ENCODE measurements around the gene CRTC1.
"Not testable (repeated sequence)": the region's sequence is repeated elsewhere in the genome, so short reads cannot be mapped to it uniquely, and the experiment has no call there.

The CRTC1 gene

DNA sequence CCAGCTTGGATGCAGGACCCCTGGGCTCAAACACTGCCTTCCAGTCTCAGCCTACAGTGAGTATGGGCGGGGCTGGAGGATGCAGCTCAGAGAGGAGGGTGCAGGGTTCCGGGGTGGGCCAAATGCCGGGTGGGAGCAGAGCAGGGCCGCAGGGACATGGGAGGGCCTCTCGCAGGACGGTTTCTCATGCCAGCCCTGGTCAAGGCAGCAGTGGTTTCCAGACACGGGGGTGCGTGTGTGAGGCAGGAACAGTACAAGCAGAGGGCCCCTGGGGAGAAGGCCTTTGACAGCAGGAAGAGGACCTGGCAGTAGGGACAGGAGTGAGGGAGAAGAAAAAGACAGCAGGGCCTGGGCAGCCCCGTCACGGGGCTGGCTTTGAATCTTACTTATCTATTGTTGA lies 34.1 kb downstream of the CRTC1 start:
- TF ChIP-seq, protein P1, sequence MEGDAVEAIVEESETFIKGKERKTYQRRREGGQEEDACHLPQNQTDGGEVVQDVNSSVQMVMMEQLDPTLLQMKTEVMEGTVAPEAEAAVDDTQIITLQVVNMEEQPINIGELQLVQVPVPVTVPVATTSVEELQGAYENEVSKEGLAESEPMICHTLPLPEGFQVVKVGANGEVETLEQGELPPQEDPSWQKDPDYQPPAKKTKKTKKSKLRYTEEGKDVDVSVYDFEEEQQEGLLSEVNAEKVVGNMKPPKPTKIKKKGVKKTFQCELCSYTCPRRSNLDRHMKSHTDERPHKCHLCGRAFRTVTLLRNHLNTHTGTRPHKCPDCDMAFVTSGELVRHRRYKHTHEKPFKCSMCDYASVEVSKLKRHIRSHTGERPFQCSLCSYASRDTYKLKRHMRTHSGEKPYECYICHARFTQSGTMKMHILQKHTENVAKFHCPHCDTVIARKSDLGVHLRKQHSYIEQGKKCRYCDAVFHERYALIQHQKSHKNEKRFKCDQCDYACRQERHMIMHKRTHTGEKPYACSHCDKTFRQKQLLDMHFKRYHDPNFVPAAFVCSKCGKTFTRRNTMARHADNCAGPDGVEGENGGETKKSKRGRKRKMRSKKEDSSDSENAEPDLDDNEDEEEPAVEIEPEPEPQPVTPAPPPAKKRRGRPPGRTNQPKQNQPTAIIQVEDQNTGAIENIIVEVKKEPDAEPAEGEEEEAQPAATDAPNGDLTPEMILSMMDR (conservative IDR thresholded peaks at IDR 0.05): no peak
- H3K27ac ChIP-seq: no peak overlapping the region

DNA sequence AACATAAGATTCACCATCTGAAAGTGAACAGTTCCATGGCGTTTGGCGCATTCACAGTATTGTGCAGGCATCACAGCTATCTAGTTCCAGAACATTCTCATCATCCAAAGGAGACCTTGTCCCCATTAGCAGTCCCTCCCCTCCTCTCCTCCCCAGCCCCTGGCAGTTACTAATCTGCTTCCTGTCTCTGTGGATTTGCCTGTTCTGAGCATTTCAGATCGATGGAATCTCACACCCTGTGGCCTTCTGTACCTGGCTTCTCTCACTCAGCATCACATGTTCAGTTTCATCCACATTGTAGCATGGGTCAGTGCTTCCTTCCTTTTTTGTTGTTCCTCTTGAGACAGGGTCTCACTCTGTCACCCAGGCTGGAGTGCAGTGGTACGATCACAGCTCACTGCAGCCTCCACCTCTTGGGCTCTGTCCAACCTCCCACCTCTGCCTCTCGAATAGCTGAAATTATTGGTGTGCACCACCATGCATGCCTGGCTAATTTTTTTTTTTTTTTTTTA lies 34.6 kb downstream of the CRTC1 start:
- no peak overlapping the region for H3K27ac ChIP-seq
- TF ChIP-seq, protein P1 (conservative IDR thresholded peaks at IDR 0.05): no peak

DNA sequence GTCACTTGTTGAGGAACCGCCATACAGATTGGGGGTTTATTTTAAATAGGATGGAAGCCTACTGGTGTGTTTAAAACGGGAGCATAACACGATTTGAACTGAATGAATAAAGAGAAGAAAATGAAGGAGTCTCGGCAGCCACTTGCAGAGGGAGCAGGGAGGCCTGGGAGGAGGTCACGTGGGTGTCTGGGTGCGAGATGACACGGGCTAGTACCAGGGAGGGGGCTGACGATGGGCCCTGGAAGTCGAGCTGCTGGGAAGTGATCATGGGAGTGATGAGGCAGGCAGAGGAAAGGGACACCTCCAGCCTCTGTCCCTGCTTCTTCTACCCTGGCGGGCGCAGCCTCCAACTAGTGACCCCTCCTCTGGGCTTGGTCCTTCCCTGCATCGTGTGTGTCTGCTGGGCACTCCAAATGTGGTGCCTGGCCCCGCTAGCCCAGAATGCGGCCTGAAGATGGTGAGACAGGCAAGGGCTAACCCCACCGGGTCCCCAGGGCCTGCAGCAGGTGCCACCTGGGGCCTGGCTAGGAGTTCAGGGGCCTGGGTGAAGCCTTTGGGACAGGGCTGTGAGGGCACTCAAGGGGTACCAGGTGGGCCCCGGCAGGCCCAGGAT lies 35.5 kb downstream of the CRTC1 start:
- TF ChIP-seq, protein P1 (conservative IDR thresholded peaks at IDR 0.05): no peak
- no peak overlapping the region for H3K27ac ChIP-seq

DNA sequence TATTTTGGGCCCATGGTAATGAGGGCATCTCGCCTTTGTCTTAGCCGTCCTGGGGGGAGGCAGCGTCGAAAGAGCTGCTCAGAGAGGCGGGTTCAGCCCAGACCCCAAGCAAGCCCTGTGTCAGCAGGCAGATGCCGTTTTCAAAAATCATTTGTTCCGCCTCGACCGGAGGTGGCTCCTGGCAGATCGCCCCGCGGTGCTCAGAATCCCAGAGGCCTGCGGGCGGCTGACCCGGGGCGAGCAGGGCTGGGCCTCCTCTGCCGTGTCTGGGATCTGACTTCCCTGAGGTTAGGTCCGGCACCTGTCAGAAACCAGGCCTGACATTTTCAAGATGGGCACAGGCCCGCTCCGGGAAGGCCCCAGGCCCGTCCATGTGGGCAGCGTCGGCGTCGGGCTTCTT lies 36.1 kb downstream of the CRTC1 start:
- no peak overlapping the region for H3K27ac ChIP-seq
- TF ChIP-seq, protein P1 (conservative IDR thresholded peaks at IDR 0.05): no peak

DNA sequence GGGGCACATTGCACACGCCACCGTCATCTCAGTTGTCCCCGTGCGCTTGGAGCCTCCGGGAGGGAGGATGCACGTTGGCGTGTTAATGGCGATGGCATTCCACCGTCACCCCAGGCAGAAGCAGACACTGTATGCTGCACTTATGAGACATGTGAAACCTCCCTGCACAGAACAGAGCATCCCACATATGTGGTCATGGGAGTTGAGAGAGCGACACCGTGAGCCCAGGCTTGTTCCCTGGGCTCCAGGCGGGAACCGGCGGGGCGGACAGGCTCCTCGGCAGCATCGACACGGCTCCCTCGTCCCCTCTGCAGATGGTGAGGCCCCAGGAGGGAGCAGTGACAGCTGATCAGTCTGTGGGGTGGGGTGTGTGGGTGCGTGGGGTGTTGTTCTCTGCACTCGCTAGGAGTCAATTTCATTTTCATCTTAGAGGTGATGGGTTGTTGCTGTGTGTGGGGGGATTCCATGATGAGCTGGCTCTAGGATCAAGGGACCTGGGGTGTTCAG lies 40.4 kb downstream of the CRTC1 start:
- TF ChIP-seq, protein P1 (conservative IDR thresholded peaks at IDR 0.05): no peak
- H3K27ac ChIP-seq: no peak overlapping the region

DNA sequence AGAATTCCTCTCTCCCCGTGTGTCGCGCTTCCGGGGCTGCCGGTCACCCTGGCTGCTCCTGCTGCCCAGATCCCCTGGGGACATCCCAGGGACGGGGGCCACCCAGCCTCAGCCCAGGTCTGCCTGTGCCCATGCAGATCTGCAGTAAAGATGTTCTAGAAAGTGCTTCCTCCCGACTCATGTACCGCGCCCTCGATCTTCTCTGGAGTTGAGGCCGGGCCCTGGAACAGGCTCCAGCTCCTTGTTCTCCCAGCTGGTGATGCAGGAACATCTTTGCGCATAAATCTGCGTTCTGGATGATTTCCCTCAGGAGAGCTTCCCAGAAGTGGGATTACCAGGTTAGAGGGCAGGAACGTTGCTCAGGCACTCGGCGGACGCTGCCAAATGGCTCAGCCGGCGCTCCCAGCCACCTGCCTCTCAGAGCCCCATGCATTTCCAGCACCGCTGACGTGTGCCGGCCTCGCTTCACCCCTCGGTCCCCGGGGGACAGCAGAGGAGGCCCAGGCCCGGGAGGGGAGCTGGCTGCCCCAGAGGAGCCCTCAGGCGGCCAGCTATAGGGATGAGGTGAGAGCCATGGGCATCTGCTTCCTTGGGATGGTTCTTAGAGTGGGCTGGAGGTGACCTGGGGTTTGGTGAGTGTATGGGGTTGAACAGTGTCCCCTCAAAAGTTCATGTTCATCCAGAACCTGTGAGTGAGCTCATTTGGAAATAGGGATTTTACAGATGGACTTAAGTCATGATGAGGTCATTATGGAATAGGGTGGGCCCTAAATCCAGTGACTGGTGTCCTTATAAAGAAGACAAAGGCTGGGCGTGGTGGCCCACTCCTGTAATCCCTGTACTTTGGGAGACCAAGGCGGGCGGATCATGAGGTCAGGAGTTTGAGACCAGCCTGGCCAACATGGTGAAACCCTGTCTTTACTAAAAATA lies 42.6 kb downstream of the CRTC1 start:
- TF ChIP-seq, protein P1 (conservative IDR thresholded peaks at IDR 0.05): no peak
- H3K27ac ChIP-seq: no peak overlapping the region

DNA sequence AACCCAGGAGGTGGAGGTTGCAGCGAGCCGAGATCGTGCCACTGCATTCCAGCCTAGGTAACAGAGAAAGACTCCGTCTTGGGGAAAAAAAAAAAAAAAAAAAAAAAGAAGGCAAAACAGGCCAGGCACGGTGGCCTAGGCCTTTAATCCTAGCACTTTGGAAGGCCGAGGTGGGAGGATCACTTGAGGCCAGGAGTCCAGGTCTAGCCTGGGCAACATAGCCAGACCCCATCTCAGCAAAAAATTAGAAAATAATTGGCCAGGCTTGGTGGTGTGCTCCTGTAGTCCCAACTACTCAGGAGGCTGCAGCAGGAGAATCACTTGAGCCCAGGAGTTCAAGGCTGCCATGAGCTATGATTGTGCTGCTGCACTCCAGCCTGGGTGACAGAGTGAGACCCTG lies 43.4 kb downstream of the CRTC1 start:
- TF ChIP-seq, protein P1 (conservative IDR thresholded peaks at IDR 0.05): no peak

DNA sequence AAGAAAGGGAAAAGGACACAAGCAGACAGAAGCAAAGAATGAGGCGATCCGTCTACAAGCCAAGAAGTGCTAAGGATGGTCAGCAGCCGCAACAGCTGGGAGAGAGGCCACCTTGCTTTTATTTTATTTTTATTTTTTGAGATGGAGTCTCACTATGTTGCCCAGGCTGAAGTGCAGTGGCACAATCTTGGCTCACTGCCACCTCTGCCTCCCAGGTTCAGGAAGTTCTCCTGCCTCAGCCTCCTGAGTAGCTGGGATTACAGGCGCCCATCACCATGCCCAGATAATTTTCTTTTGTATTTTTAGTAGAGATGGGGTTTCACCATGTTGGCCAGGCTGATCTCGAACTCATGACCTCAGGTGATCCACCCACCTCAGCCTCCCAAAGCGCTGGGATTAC lies 44.1 kb downstream of the CRTC1 start:
- not testable (repeated sequence) for H3K27ac ChIP-seq

More for the DNA sequence above, 43.4 kb downstream of the CRTC1 start:
- no peak overlapping the region for H3K27ac ChIP-seq
